Right kidney (tissue), 9 donors: ENCODE results near the gene RBM42.
"Not testable (repeated sequence)": the region's sequence is repeated elsewhere in the genome, so short reads cannot be mapped to it uniquely, and the experiment has no call there.

Experiments
- DNase-seq: peaks from one replicate; pipeline ENCODE4 v3.0.0-alpha.2; 2016
- long read RNA-seq, 8 donors: transcript quantifications; one replicate each; lab custom pipeline, GENCODE V29; 2026

Gene RBM42
- long read RNA-seq, donor 1, transcript RBM42-201 (10 exons, 1,680 nt) = major isoform, 13 of 68 reads
- long read RNA-seq, donor 1, partial matches to known transcripts = 28 of 68 reads
- long read RNA-seq, donor 1, other reads (novel, unspliced or antisense) = 20 of 68 reads
- long read RNA-seq, donor 2, transcript RBM42-201 (10 exons, 1,680 nt) = major isoform, 12 of 41 reads
- long read RNA-seq, donor 2, partial matches to known transcripts = 14 of 41 reads
- long read RNA-seq, donor 2, other reads (novel, unspliced or antisense) = 15 of 41 reads
- long read RNA-seq, donor 3, transcript RBM42-201 (10 exons, 1,680 nt) = major isoform, 6 of 28 reads
- long read RNA-seq, donor 3, partial matches to known transcripts = 9 of 28 reads
- long read RNA-seq, donor 3, other reads (novel, unspliced or antisense) = 10 of 28 reads
- long read RNA-seq, donor 4, transcript RBM42-201 (10 exons, 1,680 nt) = major isoform, 10 of 54 reads
- long read RNA-seq, donor 4, partial matches to known transcripts = 23 of 54 reads
- long read RNA-seq, donor 4, other reads (novel, unspliced or antisense) = 18 of 54 reads
- long read RNA-seq, donor 5, transcript RBM42-201 (10 exons, 1,680 nt) = major isoform, 18 of 54 reads
- long read RNA-seq, donor 5, partial matches to known transcripts = 9 of 54 reads
- long read RNA-seq, donor 5, other reads (novel, unspliced or antisense) = 23 of 54 reads
- long read RNA-seq, donor 6, transcript RBM42-201 (10 exons, 1,680 nt) = major isoform, 12 of 50 reads
- long read RNA-seq, donor 6, partial matches to known transcripts = 16 of 50 reads
- long read RNA-seq, donor 6, other reads (novel, unspliced or antisense) = 17 of 50 reads
- long read RNA-seq, donor 7 = 0 reads
- long read RNA-seq, donor 8, transcript RBM42-201 (10 exons, 1,680 nt) = major isoform, 10 of 44 reads
- long read RNA-seq, donor 8, partial matches to known transcripts = 14 of 44 reads
- long read RNA-seq, donor 8, other reads (novel, unspliced or antisense) = 19 of 44 reads

GRCh38 chr19:35628565-35629331, at the start of gene RBM42:
Gene RBM42, plus strand, starts transcription at chr19:35629036. Its CDS starts 118 bp downstream, at chr19:35629154.
- DNase-seq = peak; percentile 94

- DNase-seq = no peak
These were observed 46.1 kb upstream of the RBM42 start for GRCh38 chr19:35582760-35583159.

GRCh38 chr19:35585848-35586247, 43.0 kb upstream of the RBM42 start, which contains the start of gene PMIS2:
Gene PMIS2, plus strand, starts transcription at chr19:35586173. Its CDS starts 87 bp downstream, at chr19:35586260.
- DNase-seq = no peak

GRCh38 chr19:35587321-35587720, 41.5 kb upstream of the RBM42 start:
- DNase-seq = no peak

- DNase-seq = no peak
These were observed 38.0 kb upstream of the RBM42 start for GRCh38 chr19:35590875-35591274.

- DNase-seq = peak; percentile 8
These were observed 36.6 kb upstream of the RBM42 start for GRCh38 chr19:35592226-35592625.

GRCh38 chr19:35595026-35595425, 33.8 kb upstream of the RBM42 start:
- DNase-seq = not testable (repeated sequence)

- no peak for DNase-seq
These were observed 32.9 kb upstream of the RBM42 start for GRCh38 chr19:35595928-35596327.

- no peak for DNase-seq
These were observed 32.4 kb upstream of the RBM42 start for GRCh38 chr19:35596366-35596999.

GRCh38 chr19:35601971-35602370, 26.9 kb upstream of the RBM42 start:
- DNase-seq = no peak

GRCh38 chr19:35604436-35604835, 24.4 kb upstream of the RBM42 start:
- not testable (repeated sequence) for DNase-seq

- not testable (repeated sequence) for DNase-seq
These were observed 21.7 kb upstream of the RBM42 start for GRCh38 chr19:35607170-35607569.

- DNase-seq = no peak
These were observed 21.2 kb upstream of the RBM42 start for GRCh38 chr19:35607661-35608060.

GRCh38 chr19:35608251-35608650, 20.6 kb upstream of the RBM42 start:
- no peak for DNase-seq

- no peak for DNase-seq
These were observed 18.9 kb upstream of the RBM42 start for GRCh38 chr19:35609851-35610353.

- no peak for DNase-seq
These were observed 16.6 kb upstream of the RBM42 start for GRCh38 chr19:35612224-35612558.

GRCh38 chr19:35612559-35613321, 16.1 kb upstream of the RBM42 start, which contains the start of gene HAUS5:
Gene HAUS5, plus strand, starts transcription at chr19:35612735. Its CDS starts 60 bp downstream, at chr19:35612795.
- peak; percentile 93 for DNase-seq

GRCh38 chr19:35613574-35613973, 15.3 kb upstream of the RBM42 start:
- no peak for DNase-seq

- no peak for DNase-seq
These were observed 13.8 kb upstream of the RBM42 start for GRCh38 chr19:35615036-35615435.

GRCh38 chr19:35618857-35619256, 10.0 kb upstream of the RBM42 start:
- DNase-seq = no peak
